Measurements from ENCODE around the gene STRN3.

Gene STRN3

DNA sequence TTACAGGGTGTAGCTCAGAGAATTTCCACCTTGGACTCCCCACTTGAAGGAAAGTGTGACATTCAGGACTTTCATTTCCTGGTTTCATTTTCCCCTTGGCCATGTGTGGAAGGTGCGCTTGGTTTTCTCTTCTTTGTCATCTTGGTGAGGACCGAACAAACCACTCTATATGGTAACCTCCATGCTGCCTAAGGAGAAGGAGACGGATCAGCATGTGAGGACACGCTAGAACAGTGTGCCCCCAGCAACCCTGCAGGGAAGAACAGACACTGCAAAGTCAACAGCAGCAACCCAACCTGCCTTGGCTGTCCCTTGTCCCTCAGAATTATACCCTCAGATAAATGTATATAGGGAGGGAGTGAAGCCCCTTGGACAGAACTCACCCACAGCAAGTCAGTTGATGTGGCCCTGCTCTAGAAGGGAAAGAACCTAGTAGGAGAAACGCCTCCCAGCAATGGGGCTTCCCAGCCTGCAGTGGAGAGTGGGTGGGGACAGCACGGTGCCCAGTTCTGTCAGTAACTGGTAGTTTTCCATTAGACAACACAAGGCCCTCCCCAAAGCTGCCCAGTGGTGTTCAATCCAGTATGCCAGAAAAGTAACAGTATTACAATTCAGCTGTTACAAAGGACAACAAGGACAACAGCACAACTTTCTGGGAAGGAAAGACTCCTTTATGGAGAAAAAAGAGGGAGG is 170.7 kb downstream of the STRN3 start:
- POLR2A ChIA-PET, result no interaction called here
- TF ChIP-seq, protein P1, sequence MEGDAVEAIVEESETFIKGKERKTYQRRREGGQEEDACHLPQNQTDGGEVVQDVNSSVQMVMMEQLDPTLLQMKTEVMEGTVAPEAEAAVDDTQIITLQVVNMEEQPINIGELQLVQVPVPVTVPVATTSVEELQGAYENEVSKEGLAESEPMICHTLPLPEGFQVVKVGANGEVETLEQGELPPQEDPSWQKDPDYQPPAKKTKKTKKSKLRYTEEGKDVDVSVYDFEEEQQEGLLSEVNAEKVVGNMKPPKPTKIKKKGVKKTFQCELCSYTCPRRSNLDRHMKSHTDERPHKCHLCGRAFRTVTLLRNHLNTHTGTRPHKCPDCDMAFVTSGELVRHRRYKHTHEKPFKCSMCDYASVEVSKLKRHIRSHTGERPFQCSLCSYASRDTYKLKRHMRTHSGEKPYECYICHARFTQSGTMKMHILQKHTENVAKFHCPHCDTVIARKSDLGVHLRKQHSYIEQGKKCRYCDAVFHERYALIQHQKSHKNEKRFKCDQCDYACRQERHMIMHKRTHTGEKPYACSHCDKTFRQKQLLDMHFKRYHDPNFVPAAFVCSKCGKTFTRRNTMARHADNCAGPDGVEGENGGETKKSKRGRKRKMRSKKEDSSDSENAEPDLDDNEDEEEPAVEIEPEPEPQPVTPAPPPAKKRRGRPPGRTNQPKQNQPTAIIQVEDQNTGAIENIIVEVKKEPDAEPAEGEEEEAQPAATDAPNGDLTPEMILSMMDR (IDR thresholded peaks at IDR 0.05; ENCODE audit: control extremely low read depth, extremely low read depth, low read depth, missing control alignments), result no peak
- peak; percentile 70 for DNase-seq (ENCODE audit: extremely low spot score)
- CTCF ChIA-PET, result interaction anchor here (1.2 to 1.8 kb wide), 4 partner anchors 10 to 19 kb away, joined by 3 to 8 read pairs (median 4); partner anchors contain the start of gene COCH

DNA sequence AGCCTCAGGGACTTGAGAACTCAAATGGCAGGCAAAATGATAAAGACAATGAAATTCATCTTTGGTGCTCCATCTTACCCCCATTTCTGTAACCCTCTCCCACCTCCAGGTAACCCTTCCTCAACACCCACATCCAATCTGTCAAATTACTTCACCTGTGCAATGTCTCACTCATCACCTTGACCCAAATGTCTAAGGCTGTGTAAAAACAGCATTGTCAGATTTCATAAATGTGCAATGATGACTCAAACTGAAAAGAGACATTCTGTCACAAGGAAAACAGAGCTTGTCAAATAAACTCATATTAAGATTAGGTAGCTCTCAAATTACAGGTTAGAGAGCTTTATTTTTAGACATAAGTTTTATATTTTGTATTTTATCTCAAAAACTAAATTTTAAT is 171.7 kb downstream of the STRN3 start:
- TF ChIP-seq, protein P1 (IDR thresholded peaks at IDR 0.05; ENCODE audit: control extremely low read depth, extremely low read depth, low read depth, missing control alignments), result no peak
- POLR2A ChIA-PET, result interaction anchor here (0.7 kb wide), 1 partner anchor 133 kb away, joined by 3 read pairs; no protein-coding TSS in a partner anchor
- CTCF ChIA-PET, result interaction anchor here (1.2 to 1.8 kb wide), 4 partner anchors 11 to 20 kb away, joined by 3 to 8 read pairs (median 4); partner anchors contain the start of gene COCH
- peak; percentile 30 for DNase-seq (ENCODE audit: extremely low spot score)

DNA sequence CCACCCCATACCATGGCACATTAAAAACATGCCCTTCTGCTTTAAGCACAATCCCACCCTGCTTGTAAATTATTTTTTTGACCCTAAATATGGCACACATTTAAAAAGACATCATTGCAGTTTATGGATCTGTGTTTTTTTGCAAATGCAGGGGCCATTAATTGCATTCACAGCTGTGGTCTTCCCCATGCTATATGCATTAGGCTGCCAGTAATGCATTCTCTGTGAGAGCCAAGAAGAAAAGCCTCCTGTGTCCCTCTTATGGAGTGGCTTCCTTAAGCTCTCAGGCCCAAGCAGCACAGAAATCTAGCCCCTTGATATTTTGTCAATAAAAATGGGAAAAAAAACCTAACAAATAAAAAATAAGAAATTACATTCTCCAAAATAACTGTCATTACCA is 172.2 kb downstream of the STRN3 start:
- no peak for DNase-seq (ENCODE audit: extremely low spot score)
- TF ChIP-seq, protein P1 (IDR thresholded peaks at IDR 0.05; ENCODE audit: control extremely low read depth, extremely low read depth, low read depth, missing control alignments), result no peak
- CTCF ChIA-PET, result interaction anchor here (0.8 to 1.8 kb wide), 5 partner anchors 12 to 51 kb away, joined by 3 to 8 read pairs (median 4); partner anchors contain the start of gene COCH
- POLR2A ChIA-PET, result no interaction called here

DNA sequence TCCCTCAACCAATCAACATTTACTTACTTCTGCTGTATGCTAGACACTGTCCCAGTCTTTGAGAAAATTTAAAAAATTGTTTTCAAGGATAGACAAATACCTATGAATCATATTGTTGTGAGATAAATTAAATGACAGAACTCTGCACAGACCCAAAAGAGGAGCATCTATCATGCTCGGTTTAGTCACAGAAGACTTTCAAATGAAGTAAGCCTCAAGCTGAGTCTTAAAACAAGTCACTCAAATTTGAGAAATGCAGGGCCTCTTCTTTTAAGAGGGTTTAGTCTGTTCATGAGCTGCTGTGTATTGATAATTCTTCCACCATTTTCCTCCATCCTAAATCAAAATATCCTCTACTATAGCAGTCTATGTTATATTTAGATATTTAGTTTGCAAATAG is 176.2 kb downstream of the STRN3 start:
- CTCF ChIA-PET, result interaction anchor here (4.8 kb wide), 1 partner anchor 24 kb away, joined by 19 read pairs; the partner anchor contains the start of gene COCH
- TF ChIP-seq, protein P1 (IDR thresholded peaks at IDR 0.05; ENCODE audit: control extremely low read depth, extremely low read depth, low read depth, missing control alignments), result no peak

DNA sequence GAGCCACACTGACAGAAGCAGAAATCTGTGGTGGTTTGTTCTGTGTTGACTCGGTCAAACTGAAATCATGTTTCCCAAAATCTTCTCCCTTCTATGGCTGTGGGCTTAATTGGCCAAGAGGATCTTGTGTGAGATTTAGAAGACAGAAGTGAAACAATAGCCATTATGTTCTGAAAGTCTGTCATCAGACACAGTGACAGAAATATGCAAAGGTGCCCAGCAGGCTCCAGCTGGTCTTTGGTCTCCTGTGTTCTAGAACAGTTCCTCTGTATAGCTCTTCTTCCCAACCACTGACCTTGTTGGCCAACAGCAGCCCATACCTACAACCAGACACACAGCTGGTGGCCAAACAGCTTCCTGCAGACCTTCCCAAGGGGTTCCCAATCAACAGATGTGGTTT is 176.8 kb downstream of the STRN3 start:
- CTCF ChIA-PET, result interaction anchor here (0.8 to 4.8 kb wide), 4 partner anchors 17 to 193 kb away, joined by 3 to 19 read pairs (median 4); partner anchors contain the start of gene COCH
- DNase-seq (ENCODE audit: extremely low spot score), result peak; percentile 57
- TF ChIP-seq, protein P1 (IDR thresholded peaks at IDR 0.05; ENCODE audit: control extremely low read depth, extremely low read depth, low read depth, missing control alignments), result no peak
- POLR2A ChIA-PET, result interaction anchor here (0.7 kb wide), 1 partner anchor 177 kb away, joined by 3 read pairs; the partner anchor contains the start of gene STRN3

More for the DNA sequence above, 176.2 kb downstream of the STRN3 start:
- no peak for DNase-seq (ENCODE audit: extremely low spot score)
- POLR2A ChIA-PET, result no interaction called here

DNA sequence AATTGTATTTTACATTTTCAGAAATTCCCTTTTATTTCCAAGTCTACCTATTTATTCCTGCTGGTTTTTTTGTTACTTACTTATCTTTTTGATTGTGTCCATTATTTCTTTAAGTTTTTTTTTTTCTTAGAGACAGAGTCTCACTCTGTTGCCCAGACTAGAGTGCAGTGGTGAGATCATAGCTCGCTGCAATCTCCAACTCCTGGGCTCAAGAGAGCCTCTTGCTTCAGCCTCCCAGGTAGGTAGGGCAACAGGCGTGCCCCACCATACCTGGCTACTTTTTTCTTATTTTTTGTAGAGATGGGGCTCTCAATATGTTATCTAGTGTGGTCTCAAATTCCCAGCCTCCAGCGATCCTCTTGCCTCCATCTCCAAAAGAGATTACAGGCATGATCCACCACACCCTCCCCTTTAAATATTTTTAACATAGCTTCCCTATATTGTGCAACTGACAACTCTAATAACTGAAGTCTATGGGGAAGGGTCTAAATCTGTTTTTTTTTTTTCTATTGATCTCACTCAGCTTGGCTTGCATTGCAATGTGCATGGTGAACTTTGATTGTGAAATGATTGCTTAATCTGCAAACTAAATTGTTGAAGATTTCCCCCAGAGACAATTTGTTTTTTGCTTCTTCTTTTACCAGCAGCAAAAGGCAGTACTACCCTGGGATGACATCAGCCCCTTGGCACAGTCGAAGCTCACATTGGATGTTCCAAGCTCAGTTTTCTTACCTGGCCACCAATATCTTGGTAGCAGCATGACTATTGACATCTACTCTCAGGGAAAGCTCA is 177.5 kb downstream of the STRN3 start:
- CTCF ChIA-PET, result interaction anchor here (0.8 to 4.8 kb wide), 4 partner anchors 18 to 192 kb away, joined by 3 to 19 read pairs (median 4); partner anchors contain the start of gene COCH
- DNase-seq (ENCODE audit: extremely low spot score), result no peak
- TF ChIP-seq, protein P1 (IDR thresholded peaks at IDR 0.05; ENCODE audit: control extremely low read depth, extremely low read depth, low read depth, missing control alignments), result no peak
- POLR2A ChIA-PET, result interaction anchor here (0.7 kb wide), 1 partner anchor 177 kb away, joined by 3 read pairs; the partner anchor contains the start of gene STRN3

All from GM10248 (cell line).